ENCODE data around the gene DUOX1.

The DUOX1 gene

DNA sequence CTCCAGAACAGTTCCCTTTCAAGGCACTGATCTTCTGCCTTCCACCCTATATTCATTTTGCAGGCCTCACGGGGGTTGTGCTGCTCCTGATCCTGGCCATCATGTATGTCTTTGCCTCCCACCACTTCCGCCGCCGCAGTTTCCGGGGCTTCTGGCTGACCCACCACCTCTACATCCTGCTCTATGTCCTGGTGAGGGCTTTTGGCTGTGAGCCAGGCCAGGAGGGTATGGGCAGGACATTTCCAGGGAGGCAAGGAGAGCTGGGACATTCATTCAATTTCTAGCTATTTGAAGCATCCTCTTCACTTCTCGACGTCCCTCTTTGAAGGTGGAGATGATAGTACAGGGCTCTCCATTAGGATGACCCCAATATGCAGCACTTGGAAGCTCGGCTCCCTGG, 25.9 kb downstream of the DUOX1 start (continued):
- TF ChIP-seq ZFP3 (CRISPR knock-in tag; IDR thresholded peaks at IDR 0.05): no peak
- TF ChIP-seq TOX (CRISPR knock-in tag; IDR thresholded peaks at IDR 0.05; ENCODE audit: borderline replicate concordance): no peak
- no peak for TF ChIP-seq PPARA (CRISPR knock-in tag; IDR thresholded peaks at IDR 0.05; ENCODE audit: borderline replicate concordance)
- TF ChIP-seq, protein P1, sequence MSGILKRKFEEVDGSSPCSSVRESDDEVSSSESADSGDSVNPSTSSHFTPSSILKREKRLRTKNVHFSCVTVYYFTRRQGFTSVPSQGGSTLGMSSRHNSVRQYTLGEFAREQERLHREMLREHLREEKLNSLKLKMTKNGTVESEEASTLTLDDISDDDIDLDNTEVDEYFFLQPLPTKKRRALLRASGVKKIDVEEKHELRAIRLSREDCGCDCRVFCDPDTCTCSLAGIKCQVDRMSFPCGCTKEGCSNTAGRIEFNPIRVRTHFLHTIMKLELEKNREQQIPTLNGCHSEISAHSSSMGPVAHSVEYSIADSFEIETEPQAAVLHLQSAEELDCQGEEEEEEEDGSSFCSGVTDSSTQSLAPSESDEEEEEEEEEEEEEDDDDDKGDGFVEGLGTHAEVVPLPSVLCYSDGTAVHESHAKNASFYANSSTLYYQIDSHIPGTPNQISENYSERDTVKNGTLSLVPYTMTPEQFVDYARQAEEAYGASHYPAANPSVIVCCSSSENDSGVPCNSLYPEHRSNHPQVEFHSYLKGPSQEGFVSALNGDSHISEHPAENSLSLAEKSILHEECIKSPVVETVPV (CRISPR knock-in tag; IDR thresholded peaks at IDR 0.05): no peak
- no peak for TF ChIP-seq GLIS3 (CRISPR knock-in tag; IDR thresholded peaks at IDR 0.05)
- TF ChIP-seq ZC3H10 (CRISPR knock-in tag; IDR thresholded peaks at IDR 0.05): no peak
- no peak for TF ChIP-seq ZNF565 (CRISPR knock-in tag; conservative IDR thresholded peaks at IDR 0.05; ENCODE audit: low read depth)

DNA sequence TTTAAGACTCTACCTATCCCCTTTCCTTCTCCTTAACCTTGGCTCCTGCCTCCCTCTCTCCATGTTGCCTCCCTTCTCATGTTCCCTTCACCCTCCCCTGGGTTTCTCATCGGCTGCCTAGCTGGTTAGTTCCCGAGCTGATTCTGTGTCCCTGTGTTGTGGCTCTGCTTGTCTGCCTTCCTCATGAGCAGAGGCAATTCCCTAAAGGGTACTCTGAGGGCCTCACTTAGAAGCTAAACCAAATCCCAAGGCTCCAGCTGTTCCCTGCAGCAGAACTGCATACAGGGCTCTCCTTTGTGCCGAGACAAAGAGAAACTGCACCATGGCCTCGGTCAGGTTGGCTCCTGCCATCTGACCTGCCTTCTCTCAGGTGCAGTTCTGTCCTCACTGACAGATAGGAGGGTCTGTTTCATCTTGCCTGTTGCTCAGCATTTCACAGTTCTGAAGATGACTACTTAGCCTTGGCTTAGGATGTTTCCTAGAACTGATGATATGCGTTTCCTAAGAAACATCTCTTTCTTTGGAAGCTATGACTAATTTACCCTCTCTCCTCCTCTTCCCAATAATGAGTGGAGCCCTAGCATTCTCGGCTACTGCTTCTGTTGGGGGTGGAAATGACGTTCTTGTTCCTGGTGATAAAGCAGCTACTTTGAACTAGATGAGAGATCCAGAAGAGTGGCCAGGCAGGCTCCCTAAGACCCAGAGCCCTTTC, 27.1 kb downstream of the DUOX1 start:
- TF ChIP-seq, protein P1 (CRISPR knock-in tag; IDR thresholded peaks at IDR 0.05): no peak
- TF ChIP-seq ZNF8 (CRISPR knock-in tag; IDR thresholded peaks at IDR 0.05) (no peak), ESRRG (CRISPR knock-in tag; IDR thresholded peaks at IDR 0.05) (no peak), ZNF70 (CRISPR knock-in tag; IDR thresholded peaks at IDR 0.05) (no peak), OSR1 (CRISPR knock-in tag; IDR thresholded peaks at IDR 0.05) (no peak), ZFP3 (CRISPR knock-in tag; IDR thresholded peaks at IDR 0.05) (no peak), ZC3H10 (CRISPR knock-in tag; IDR thresholded peaks at IDR 0.05) (no peak), ISL1 (CRISPR knock-in tag; IDR thresholded peaks at IDR 0.05) (no peak), BACH2 (CRISPR knock-in tag; IDR thresholded peaks at IDR 0.05; ENCODE audit: borderline replicate concordance) (no peak), TOX (CRISPR knock-in tag; IDR thresholded peaks at IDR 0.05; ENCODE audit: borderline replicate concordance) (no peak), CSDC2 (CRISPR knock-in tag; IDR thresholded peaks at IDR 0.05) (no peak), RARB (CRISPR knock-in tag; IDR thresholded peaks at IDR 0.05) (no peak), PPARA (CRISPR knock-in tag; IDR thresholded peaks at IDR 0.05; ENCODE audit: borderline replicate concordance) (no peak), ARNTL (CRISPR knock-in tag; IDR thresholded peaks at IDR 0.05; ENCODE audit: borderline replicate concordance, low read depth) (no peak), SNAI2 (CRISPR knock-in tag; IDR thresholded peaks at IDR 0.05) (no peak), GLIS3 (CRISPR knock-in tag; IDR thresholded peaks at IDR 0.05) (no peak)
- TF ChIP-seq, protein P2, sequence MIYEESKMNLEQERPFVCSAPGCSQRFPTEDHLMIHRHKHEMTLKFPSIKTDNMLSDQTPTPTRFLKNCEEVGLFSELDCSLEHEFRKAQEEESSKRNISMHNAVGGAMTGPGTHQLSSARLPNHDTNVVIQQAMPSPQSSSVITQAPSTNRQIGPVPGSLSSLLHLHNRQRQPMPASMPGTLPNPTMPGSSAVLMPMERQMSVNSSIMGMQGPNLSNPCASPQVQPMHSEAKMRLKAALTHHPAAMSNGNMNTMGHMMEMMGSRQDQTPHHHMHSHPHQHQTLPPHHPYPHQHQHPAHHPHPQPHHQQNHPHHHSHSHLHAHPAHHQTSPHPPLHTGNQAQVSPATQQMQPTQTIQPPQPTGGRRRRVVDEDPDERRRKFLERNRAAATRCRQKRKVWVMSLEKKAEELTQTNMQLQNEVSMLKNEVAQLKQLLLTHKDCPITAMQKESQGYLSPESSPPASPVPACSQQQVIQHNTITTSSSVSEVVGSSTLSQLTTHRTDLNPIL (CRISPR knock-in tag; IDR thresholded peaks at IDR 0.05; ENCODE audit: low read depth): no peak
- ATAC-seq: no peak

DNA sequence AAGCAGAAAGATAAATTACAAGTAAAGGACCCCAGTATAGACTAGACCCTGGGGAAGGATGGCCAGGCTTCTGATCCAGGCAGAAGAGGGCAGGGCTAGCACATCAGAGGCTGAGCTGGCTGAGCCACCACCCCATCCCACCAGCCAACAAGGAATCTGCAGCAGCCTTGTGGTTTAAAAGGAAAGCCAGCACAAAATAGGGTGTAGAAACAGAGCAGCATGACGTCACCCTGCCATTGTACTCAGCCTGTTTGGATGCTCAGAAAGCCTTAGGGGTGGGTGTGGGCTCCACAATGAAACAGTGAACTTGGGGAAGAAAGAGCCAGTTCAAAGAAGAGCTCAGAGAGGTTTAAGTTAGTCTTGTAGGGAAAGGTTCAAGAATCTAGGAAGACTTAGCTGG, 28.2 kb downstream of the DUOX1 start:
- TF ChIP-seq CSDC2 (CRISPR knock-in tag; IDR thresholded peaks at IDR 0.05) (no peak), SNAI2 (CRISPR knock-in tag; IDR thresholded peaks at IDR 0.05) (no peak), ESRRG (CRISPR knock-in tag; IDR thresholded peaks at IDR 0.05) (no peak), ARNTL (CRISPR knock-in tag; IDR thresholded peaks at IDR 0.05; ENCODE audit: borderline replicate concordance, low read depth) (no peak), ZNF565 (CRISPR knock-in tag; conservative IDR thresholded peaks at IDR 0.05; ENCODE audit: low read depth) (no peak), ISL1 (CRISPR knock-in tag; IDR thresholded peaks at IDR 0.05) (no peak), RARB (CRISPR knock-in tag; IDR thresholded peaks at IDR 0.05) (no peak), ZFP30 (CRISPR knock-in tag; IDR thresholded peaks at IDR 0.05) (no peak), GLIS3 (CRISPR knock-in tag; IDR thresholded peaks at IDR 0.05) (no peak), PPARA (CRISPR knock-in tag; IDR thresholded peaks at IDR 0.05; ENCODE audit: borderline replicate concordance) (no peak)
- TF ChIP-seq, protein P3, sequence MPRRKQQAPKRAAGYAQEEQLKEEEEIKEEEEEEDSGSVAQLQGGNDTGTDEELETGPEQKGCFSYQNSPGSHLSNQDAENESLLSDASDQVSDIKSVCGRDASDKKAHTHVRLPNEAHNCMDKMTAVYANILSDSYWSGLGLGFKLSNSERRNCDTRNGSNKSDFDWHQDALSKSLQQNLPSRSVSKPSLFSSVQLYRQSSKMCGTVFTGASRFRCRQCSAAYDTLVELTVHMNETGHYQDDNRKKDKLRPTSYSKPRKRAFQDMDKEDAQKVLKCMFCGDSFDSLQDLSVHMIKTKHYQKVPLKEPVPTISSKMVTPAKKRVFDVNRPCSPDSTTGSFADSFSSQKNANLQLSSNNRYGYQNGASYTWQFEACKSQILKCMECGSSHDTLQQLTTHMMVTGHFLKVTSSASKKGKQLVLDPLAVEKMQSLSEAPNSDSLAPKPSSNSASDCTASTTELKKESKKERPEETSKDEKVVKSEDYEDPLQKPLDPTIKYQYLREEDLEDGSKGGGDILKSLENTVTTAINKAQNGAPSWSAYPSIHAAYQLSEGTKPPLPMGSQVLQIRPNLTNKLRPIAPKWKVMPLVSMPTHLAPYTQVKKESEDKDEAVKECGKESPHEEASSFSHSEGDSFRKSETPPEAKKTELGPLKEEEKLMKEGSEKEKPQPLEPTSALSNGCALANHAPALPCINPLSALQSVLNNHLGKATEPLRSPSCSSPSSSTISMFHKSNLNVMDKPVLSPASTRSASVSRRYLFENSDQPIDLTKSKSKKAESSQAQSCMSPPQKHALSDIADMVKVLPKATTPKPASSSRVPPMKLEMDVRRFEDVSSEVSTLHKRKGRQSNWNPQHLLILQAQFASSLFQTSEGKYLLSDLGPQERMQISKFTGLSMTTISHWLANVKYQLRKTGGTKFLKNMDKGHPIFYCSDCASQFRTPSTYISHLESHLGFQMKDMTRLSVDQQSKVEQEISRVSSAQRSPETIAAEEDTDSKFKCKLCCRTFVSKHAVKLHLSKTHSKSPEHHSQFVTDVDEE (CRISPR knock-in tag; IDR thresholded peaks at IDR 0.05): no peak
- TF ChIP-seq, protein P4, sequence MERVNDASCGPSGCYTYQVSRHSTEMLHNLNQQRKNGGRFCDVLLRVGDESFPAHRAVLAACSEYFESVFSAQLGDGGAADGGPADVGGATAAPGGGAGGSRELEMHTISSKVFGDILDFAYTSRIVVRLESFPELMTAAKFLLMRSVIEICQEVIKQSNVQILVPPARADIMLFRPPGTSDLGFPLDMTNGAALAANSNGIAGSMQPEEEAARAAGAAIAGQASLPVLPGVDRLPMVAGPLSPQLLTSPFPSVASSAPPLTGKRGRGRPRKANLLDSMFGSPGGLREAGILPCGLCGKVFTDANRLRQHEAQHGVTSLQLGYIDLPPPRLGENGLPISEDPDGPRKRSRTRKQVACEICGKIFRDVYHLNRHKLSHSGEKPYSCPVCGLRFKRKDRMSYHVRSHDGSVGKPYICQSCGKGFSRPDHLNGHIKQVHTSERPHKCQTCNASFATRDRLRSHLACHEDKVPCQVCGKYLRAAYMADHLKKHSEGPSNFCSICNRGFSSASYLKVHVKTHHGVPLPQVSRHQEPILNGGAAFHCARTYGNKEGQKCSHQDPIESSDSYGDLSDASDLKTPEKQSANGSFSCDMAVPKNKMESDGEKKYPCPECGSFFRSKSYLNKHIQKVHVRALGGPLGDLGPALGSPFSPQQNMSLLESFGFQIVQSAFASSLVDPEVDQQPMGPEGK (CRISPR knock-in tag; IDR thresholded peaks at IDR 0.05; ENCODE audit: borderline replicate concordance): no peak
- TF ChIP-seq, protein P1 (CRISPR knock-in tag; IDR thresholded peaks at IDR 0.05): no peak
- TF ChIP-seq, protein P2 (CRISPR knock-in tag; IDR thresholded peaks at IDR 0.05; ENCODE audit: low read depth): no peak
- TF ChIP-seq, protein P5, sequence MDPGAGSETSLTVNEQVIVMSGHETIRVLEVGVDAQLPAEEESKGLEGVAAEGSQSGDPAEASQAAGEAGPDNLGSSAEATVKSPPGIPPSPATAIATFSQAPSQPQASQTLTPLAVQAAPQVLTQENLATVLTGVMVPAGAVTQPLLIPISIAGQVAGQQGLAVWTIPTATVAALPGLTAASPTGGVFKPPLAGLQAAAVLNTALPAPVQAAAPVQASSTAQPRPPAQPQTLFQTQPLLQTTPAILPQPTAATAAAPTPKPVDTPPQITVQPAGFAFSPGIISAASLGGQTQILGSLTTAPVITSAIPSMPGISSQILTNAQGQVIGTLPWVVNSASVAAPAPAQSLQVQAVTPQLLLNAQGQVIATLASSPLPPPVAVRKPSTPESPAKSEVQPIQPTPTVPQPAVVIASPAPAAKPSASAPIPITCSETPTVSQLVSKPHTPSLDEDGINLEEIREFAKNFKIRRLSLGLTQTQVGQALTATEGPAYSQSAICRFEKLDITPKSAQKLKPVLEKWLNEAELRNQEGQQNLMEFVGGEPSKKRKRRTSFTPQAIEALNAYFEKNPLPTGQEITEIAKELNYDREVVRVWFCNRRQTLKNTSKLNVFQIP (CRISPR knock-in tag; IDR thresholded peaks at IDR 0.05; ENCODE audit: borderline replicate concordance, low read depth): no peak
- ATAC-seq: no peak

Measured in SK-N-SH treated with all-trans-retinoic acid at 6 μM for 48 hours (cell line).